Motor neuron (in vitro differentiated cells): Measurements from ENCODE around the gene MAP3K10. TPM values are rescaled to one million over a fixed set of nuclear protein-coding genes. Genes with fewer than 3 reads are reported as not detected.

Source experiments
- ATAC-seq, 8 experiments: fragments of 200-7000 bp; cut with Tn5 transposase; replicated peaks in 6 of 8; 2 replicates each; pipeline ENCODE4 v1.8.0; 2021; ENCODE audit warnings: mild to moderate bottlenecking in 8 of 8, moderate library complexity in 8 of 8
- H3K27ac ChIP-seq, 2 donors: fragments of 250-450 bp; sonication (Bioruptor Pico); 2 replicates each; pipeline ENCODE4 v1.9.0; 2021; ENCODE audit warnings: antibody characterized with exemption in 2 of 2, mild to moderate bottlenecking in 2 of 2, moderate library complexity in 1 of 2
- H3K4me1 ChIP-seq, 2 donors: fragments of 250-450 bp; sonication (Bioruptor Pico); replicated peaks in 1 of 2; 2 replicates each; pipeline ENCODE4 v1.6.1; 2021; ENCODE audit warnings: antibody characterized with exemption in 2 of 2, mild to moderate bottlenecking in 2 of 2, moderate library complexity in 1 of 2
- H3K4me3 ChIP-seq, 5 donors: fragments of 250-450 bp; sonication (Bioruptor Pico); 2 replicates each; pipeline ENCODE4 v1.9.0; 2021; ENCODE audit warnings: antibody characterized with exemption in 5 of 5, mild to moderate bottlenecking in 5 of 5, moderate library complexity in 4 of 5
- whole genome bisulfite sequencing, 10 experiments: fragments of 450-650 bp; shearing (Covaris generic); methylation state at CpG; one replicate each; pipeline ENCODE4 v1.0.0; 2022; 5-methylcytosine and 5-hydroxymethylcytosine counted together
- in situ Hi-C, 9 experiments: fragments of 400-800 bp; cut with MboI; loops; one replicate each; pipeline ENCODE4 v1.15.0; 2021; ENCODE audit warnings: low sequenced_read_pairs in 9 of 9, low pct_unique_long_range_greater_than_20kb in 2 of 9; ENCODE audit not compliant: unreplicated experiment in 9 of 9
- total RNA-seq, 8 experiments: library from RNA; unstranded; fragments of 300-600 nt; gene quantifications; 2 replicates each; pipeline versions ENCODE4 v1.2.3 to v1.2.4, GENCODE V29; 2022

The MAP3K10 gene
- total RNA-seq, 8 experiments from 2014 or later = 4.4 to 22.2 (median 15.9) TPM

DNA sequence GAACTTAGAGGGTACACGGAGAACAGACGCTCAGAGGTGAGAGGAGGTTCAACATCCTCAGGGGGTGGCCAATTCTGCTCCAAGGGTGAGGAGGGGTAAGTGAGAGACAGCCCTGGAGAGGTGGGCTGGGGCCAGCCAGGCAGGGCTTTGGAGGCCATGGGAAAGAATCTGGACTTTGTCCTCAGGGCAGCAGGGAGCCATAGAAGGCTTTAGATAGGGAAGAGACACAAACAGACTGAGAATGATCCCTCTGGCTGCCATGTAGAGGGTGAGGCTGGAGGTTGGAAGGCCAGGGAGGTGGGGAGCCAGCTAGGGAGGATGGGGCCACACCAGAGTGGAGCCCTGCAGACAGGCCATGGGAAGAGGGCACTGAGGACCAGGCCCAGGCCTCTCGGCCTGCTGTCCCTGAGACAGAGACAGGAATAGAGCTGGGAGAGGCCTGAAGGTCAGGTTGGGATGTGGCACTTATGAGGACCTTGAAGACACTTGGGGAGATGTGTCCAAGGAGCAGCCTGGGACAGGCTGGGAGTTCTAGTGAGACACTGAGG, 64.5 kb downstream of the MAP3K10 start:
- in situ Hi-C loops = no loop called here
- H3K4me1 ChIP-seq = no peaks in the 10 kb centered on the region
- no peak overlapping the region for H3K4me3 ChIP-seq
- WGBS, 10 experiments = 100% methylated on average over 2 of the region's 3 CpGs; no CpG with 5 or more reads in 9 of the 10 experiments
- no peak for ATAC-seq
- no peak overlapping the region for H3K27ac ChIP-seq

DNA sequence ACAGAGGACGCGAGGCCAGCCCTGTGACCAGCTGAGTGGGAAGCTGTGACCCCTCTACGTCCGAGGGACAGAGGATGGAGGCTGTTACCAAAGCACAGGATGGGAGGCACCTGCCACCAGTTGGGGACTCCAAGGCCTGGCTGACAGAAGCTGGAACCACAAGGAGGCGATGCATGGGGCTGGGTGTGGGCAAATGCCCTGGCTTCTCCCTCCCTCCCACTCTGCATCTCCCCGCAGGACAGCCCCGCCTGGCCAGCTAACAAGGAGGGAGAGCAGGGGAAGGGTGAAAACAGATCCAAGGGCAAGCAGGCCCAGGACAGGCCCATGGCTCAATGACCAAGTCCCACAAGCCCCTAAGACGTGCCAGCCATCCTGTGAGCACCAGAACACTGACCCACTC, 65.3 kb downstream of the MAP3K10 start:
- 82 to 100% (median 97%) methylated on average over 1 to 3 of the region's 8 CpGs; no CpG with 5 or more reads in 6 of the 10 experiments for WGBS, 10 experiments

DNA sequence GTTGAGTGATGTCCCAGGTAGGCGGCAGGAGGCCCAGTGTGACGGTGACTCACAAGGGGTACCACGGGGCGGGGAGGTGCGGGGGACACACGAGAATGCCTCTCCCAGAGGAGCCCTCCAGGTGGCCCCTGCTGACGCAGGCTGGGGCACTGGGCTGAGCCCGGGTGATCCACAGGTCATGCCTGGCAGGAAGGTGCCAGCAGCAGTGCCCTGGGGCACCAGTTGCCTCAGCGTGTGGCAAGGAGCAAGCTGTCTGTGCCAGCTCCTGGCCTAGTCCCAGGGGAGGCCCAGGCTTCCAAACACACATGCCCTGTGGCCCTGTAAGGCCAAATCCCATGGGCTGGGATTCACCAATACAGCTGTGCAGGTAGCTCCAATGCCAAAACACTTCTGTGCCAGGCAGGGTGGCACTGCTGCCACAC, 65.9 kb downstream of the MAP3K10 start:
- no peak overlapping the region for H3K4me3 ChIP-seq
- no peak for ATAC-seq
- WGBS, 10 experiments = 100% methylated on average over 1 to 2 of the region's 9 CpGs; no CpG with 5 or more reads in 8 of the 10 experiments
- in situ Hi-C loops = no loop called here
- H3K27ac ChIP-seq = no peak overlapping the region
- no peaks in the 10 kb centered on the region for H3K4me1 ChIP-seq

More for the DNA sequence above, 65.3 kb downstream of the MAP3K10 start:
- H3K4me1 ChIP-seq = no peaks in the 10 kb centered on the region
- no peak overlapping the region for H3K4me3 ChIP-seq
- peak in 2 of 8 experiments; percentile 52 to 81 for ATAC-seq
- in situ Hi-C loops = no loop called here
- H3K27ac ChIP-seq = no peak overlapping the region

DNA sequence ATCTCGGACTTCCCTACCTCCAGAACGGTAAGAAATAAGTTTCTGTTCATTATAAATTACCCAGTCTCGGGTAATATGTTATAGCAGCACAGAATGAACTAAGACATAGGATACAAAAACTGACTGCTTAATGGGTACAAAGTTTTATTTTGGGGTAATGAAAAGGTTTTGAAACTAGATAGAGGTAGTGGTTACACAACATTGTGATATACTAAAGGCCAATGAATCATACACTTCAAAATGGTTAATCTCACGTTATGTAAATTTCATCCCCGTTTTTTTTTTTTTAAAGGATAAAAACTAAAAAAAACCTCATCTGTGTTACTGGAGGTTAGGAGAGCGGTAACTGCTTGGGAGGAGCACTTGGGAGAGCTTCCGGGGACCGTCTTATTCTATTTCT, 70.4 kb downstream of the MAP3K10 start:
- ATAC-seq = no peak
- H3K4me3 ChIP-seq = no peak overlapping the region
- in situ Hi-C loops = no loop called here
- no peaks in the 10 kb centered on the region for H3K4me1 ChIP-seq
- 43 to 100% (median 87%) methylated on average over 1 to 7 of the region's 8 CpGs; no CpG with 5 or more reads in 1 of the 10 experiments for WGBS, 10 experiments
- no peak overlapping the region for H3K27ac ChIP-seq

DNA sequence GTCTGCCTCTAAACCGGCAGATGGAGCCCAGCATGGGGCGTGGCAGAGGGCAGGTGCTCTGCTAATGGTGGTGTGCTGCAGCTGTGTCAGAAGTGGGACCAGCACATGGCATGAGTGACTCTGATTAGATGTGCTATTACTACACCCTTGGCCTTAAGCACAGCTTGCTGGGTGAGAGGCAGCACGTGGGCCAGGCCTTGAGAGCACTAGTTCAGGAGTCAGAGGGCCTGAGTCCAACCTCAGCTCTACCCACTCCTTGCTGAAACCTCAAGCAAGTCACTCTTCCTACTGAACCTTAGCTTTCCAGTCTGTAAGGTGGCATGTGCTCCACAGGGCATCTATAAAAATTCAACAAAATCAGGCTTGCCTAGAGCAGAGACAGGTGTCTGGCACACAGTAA, 71.2 kb downstream of the MAP3K10 start:
- Histone ChIP-seq H3K27ac (no peak overlapping the region), H3K4me3 (no peak overlapping the region), H3K4me1 (no peaks in the 10 kb centered on the region)
- in situ Hi-C loops = no loop called here
- WGBS, 10 experiments = 80 to 100% (median 94%) methylated on average over 1 to 3 of the region's 3 CpGs; no CpG with 5 or more reads in 7 of the 10 experiments
- ATAC-seq = no peak

DNA sequence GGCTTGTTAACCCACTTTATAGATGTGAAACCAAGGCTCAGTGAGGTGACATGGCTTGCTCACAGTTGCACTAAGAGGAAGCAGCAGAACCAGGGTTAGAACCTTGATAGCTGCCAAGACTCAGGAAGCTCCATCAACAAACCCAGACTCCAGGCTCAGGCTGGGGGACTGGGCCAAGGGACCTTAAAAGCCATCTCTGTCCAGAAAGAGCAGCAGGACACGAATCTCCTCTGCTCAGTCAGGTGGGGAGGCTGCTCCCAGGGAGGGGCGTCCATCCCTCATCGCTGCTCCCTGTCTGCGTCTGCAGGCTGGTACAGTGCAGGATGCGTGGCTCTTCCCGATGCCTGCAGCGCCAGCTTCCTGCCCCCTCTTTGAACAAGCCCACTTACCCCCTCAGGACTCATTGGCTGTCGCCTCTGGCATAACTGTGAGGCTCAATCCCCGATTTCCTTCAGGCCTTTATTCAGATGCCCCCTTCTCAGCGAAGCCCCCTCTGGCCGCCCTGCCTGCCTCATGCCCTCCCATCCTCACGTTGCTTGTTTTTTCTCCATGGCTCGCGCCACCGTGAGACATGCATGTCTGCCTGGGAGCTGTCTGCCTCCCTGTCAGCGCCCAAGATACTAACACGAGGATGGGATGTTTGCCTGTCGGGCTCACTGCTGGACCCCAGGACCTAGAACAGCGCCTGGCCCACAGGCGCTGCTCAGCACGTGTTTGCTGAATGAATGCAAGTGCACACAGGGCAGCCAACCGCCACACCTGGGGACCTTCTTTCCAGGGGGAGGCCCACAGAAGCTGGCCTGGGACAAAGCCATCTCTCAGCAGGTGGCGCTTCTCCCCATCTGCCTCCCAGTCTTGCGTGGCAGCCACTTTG, 72.5 kb downstream of the MAP3K10 start:
- no peak overlapping the region for H3K27ac ChIP-seq
- in situ Hi-C loops = no loop called here

DNA sequence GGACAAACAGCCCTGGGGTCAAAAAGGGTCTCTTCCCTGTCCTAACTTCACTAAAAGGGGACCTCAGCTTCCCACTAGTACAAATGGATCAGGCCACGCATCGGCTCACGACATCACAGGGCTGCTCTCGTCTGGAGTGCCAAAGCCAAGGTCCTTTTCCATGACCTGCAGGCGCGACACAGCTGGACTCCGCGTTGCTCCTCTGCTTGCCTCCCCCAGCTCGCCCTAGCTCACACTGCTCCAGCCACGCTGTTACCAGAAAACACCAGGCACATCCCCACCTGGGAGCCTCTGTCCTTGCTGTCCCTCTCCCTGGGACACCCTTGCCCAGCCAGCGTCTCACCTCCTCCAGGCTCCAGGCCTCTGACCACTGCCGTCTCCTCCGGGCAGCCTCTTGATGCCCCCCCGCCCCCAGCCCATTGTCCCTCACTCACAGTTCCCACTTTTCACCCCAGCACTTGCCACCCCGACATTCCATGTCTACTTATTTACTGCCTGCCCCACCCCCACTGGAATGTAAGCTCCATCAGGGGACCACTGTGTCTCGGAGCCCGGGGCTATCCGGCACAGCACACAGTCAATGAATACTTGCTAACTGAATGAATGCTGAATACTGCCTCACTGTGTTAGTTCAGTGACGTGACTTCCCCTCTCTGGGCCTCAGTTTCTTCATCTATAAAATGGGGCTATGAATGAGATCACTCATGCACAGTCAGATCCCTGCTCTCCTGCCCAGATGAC, 73.3 kb downstream of the MAP3K10 start:
- Histone ChIP-seq H3K4me3 (no peak overlapping the region), H3K4me1 (no peaks in the 10 kb centered on the region), H3K27ac (no peak overlapping the region)
- no peak for ATAC-seq
- in situ Hi-C loops = no loop called here
- WGBS, 10 experiments = 80 to 100% (median 96%) methylated on average over 1 to 11 of the region's 19 CpGs; no CpG with 5 or more reads in 5 of the 10 experiments

More for the DNA sequence above, 72.5 kb downstream of the MAP3K10 start:
- ATAC-seq = no peak
- H3K4me1 ChIP-seq = no peaks in the 10 kb centered on the region
- WGBS, 10 experiments = 80 to 100% (median 92%) methylated on average over 1 to 13 of the region's 24 CpGs; no CpG with 5 or more reads in 3 of the 10 experiments
- H3K4me3 ChIP-seq = no peak overlapping the region

Other genes starting within 250 kb of the MAP3K10 start
- 100 to 1,000 TPM in 6 of 8 experiments, 10 to 100 TPM in 2; 86.5 to 155 (median 127) TPM for gene PSMC4, start 220.3 kb upstream of the MAP3K10 start, total RNA-seq
- 1 to 10 TPM; 3.7 to 7.9 (median 5.5) TPM for gene ZNF546, start 194.4 kb upstream of the MAP3K10 start, total RNA-seq
- gene ZNF780B, start 135.2 kb upstream of the MAP3K10 start, total RNA-seq = 10 to 100 TPM; 12.0 to 47.1 (median 22.2) TPM
- 10 to 100 TPM; 13.8 to 23.8 (median 15.8) TPM for gene ZNF780A, start 100.5 kb upstream of the MAP3K10 start, total RNA-seq
- gene TTC9B, start 27.0 kb downstream of the MAP3K10 start, total RNA-seq = 10 to 100 TPM in 5 of 8 experiments, 1 to 10 TPM in 1, under 1 TPM in 2; 0.45 to 25.6 (median 13.5) TPM
- gene CCNP, start 35.3 kb downstream of the MAP3K10 start, total RNA-seq = under 1 TPM in 6 of 8 experiments, not detected in 2; 0.16 to 0.81 (median 0.30) TPM
- 100 to 1,000 TPM in 2 of 8 experiments, 10 to 100 TPM in 6; 21.0 to 141 (median 44.0) TPM for gene AKT2, start 93.9 kb downstream of the MAP3K10 start, total RNA-seq
- gene C19orf47, start 157.0 kb downstream of the MAP3K10 start, total RNA-seq = 10 to 100 TPM in 7 of 8 experiments, 1 to 10 TPM in 1; 9.8 to 16.7 (median 13.3) TPM
- 100 to 1,000 TPM; 119 to 604 (median 360) TPM for gene PLD3, start 157.3 kb downstream of the MAP3K10 start, total RNA-seq
- under 1 TPM in 7 of 8 experiments, not detected in 1; 0.07 to 0.52 (median 0.25) TPM for gene HIPK4, start 198.8 kb downstream of the MAP3K10 start, total RNA-seq
- gene PRX, start 222.0 kb downstream of the MAP3K10 start, total RNA-seq = 1 to 10 TPM in 6 of 8 experiments, under 1 TPM in 2; 0.71 to 4.1 (median 1.3) TPM
- 10 to 100 TPM in 2 of 8 experiments, 1 to 10 TPM in 6; 2.6 to 14.8 (median 3.5) TPM for gene SERTAD1, start 234.6 kb downstream of the MAP3K10 start, total RNA-seq